IMR-90 (cell line): Measurements from ENCODE around the gene VPS26C. TPM values are rescaled to one million over a fixed set of nuclear protein-coding genes. Genes with fewer than 3 reads are reported as not detected.

Source experiments
- ATAC-seq: fragments of 200-7000 bp; cut with Tn5 transposase; 2 replicates; pipeline ENCODE4 v1.9.1; 2020; ENCODE audit warnings: low read depth, mild to moderate bottlenecking, moderate library complexity
- BruUV-seq: library from RNA; stranded (reverse); fragments of 400-500 nt; replicated peaks from 2 replicates; lab custom pipeline; 2021; lab: Mats Ljungman, UMichigan
- CTCF ChIA-PET: fragments of 300-600 bp; formaldehyde crosslinking; extraction: SDS; loops from one replicate; lab custom pipeline; 2021; ENCODE audit warnings: antibody characterized with exemption; lab: Yijun Ruan, JAX
- POLR2A ChIA-PET: fragments of 300-600 bp; sonication (Branson Sonifier 250); formaldehyde crosslinking; loops from one replicate; lab custom pipeline; 2022; ENCODE audit warnings: antibody characterized with exemption; ENCODE audit not compliant: unreplicated experiment; lab: Charles Lee
- DNase-seq: peaks from one replicate; pipeline ENCODE4 v3.0.0; 2013
- H2AFZ ChIP-seq: replicated peaks from 2 replicates; pipeline ENCODE3; 2013; ENCODE audit warnings: low read length, mild to moderate bottlenecking; ENCODE audit not compliant: poor library complexity
- H2AK5ac ChIP-seq: 2 replicates; pipeline ENCODE4 v1.6.1; 2013; ENCODE audit warnings: low read depth, low read length, inconsistent platforms
- H2AK9ac ChIP-seq: replicated peaks from 2 replicates; pipeline ENCODE3; 2013; ENCODE audit warnings: mild to moderate bottlenecking, low read depth, low read length, moderate library complexity; ENCODE audit not compliant: poor library complexity
- H2BK120ac ChIP-seq: 2 replicates; pipeline ENCODE4 v1.6.1; 2013; ENCODE audit warnings: low read depth, low read length, inconsistent platforms
- H2BK15ac ChIP-seq: 3 replicates; pipeline ENCODE4 v1.6.1; 2013; ENCODE audit warnings: low read depth, low read length, inconsistent platforms
- H2BK20ac ChIP-seq: 2 replicates; pipeline ENCODE4 v1.6.1; 2013; ENCODE audit warnings: low read depth, mild to moderate bottlenecking, inconsistent platforms, low read length, moderate library complexity
- H2BK5ac ChIP-seq: 2 replicates; pipeline ENCODE4 v1.6.1; 2013; ENCODE audit warnings: mild to moderate bottlenecking, low read depth, low read length, inconsistent platforms; ENCODE audit not compliant: poor library complexity, severe bottlenecking
- H3K14ac ChIP-seq: replicated peaks from 2 replicates; pipeline ENCODE4 v1.6.1; 2013; ENCODE audit warnings: low read depth, low read length, inconsistent platforms
- H3K18ac ChIP-seq: 2 replicates; pipeline ENCODE4 v1.6.1; 2013; ENCODE audit warnings: low read depth, low read length, control low read depth
- H3K23ac ChIP-seq: 2 replicates; pipeline ENCODE4 v1.6.1; 2013; ENCODE audit warnings: low read depth, low read length, inconsistent platforms
- H3K27ac ChIP-seq: 2 replicates; pipeline ENCODE4 v1.5.1; 2013; ENCODE audit warnings: mild to moderate bottlenecking, control low read depth, low read length; ENCODE audit not compliant: insufficient read depth
- H3K27me3 ChIP-seq: 2 replicates; pipeline ENCODE4 v1.6.1; 2013; ENCODE audit warnings: low read length; ENCODE audit not compliant: control insufficient read depth, insufficient read depth
- H3K36me3 ChIP-seq: 2 replicates; pipeline ENCODE4 v1.6.1; 2013; ENCODE audit warnings: low read length, mixed read lengths; ENCODE audit not compliant: control insufficient read depth, insufficient read depth
- H3K4ac ChIP-seq: 2 replicates; pipeline ENCODE4 v1.6.1; 2013; ENCODE audit warnings: low read depth, low read length, inconsistent platforms
- H3K4me1 ChIP-seq: 2 replicates; pipeline ENCODE4 v1.6.1; 2013; ENCODE audit warnings: low read length, mixed read lengths; ENCODE audit not compliant: control insufficient read depth, insufficient read depth
- H3K4me2 ChIP-seq: 2 replicates; pipeline ENCODE4 v1.6.1; 2013; ENCODE audit warnings: low read depth, mild to moderate bottlenecking, control low read depth, low read length, moderate library complexity
- H3K4me3 ChIP-seq: 2 replicates; pipeline ENCODE4 v1.5.1; 2013; ENCODE audit warnings: low read depth, mild to moderate bottlenecking, control low read depth, low read length, moderate library complexity; ENCODE audit not compliant: insufficient read depth
- H3K56ac ChIP-seq: 2 replicates; pipeline ENCODE4 v1.6.1; 2013; ENCODE audit warnings: low read length, inconsistent platforms; ENCODE audit not compliant: insufficient read depth; ENCODE audit errors: extremely low read depth
- H3K79me1 ChIP-seq, 2 experiments: 2 replicates each; pipeline ENCODE4 v1.6.1; 2013; ENCODE audit warnings: low read length in 2 of 2, inconsistent platforms in 1 of 2, low read depth in 1 of 2
- H3K9ac ChIP-seq: 2 replicates; pipeline ENCODE4 v1.6.1; 2013; ENCODE audit warnings: low read depth, low read length, control low read depth
- H3K9me1 ChIP-seq: 2 replicates; pipeline ENCODE4 v1.6.1; 2013; ENCODE audit warnings: low read length, inconsistent platforms; ENCODE audit not compliant: insufficient read depth
- H3K9me3 ChIP-seq: 2 replicates; pipeline ENCODE4 v1.6.1; 2013; ENCODE audit warnings: low read length; ENCODE audit not compliant: control insufficient read depth, insufficient read depth
- H4K20me1 ChIP-seq: 2 replicates; pipeline ENCODE4 v1.6.1; 2013; ENCODE audit warnings: low read length, inconsistent platforms; ENCODE audit not compliant: insufficient read depth
- H4K5ac ChIP-seq: 2 replicates; pipeline ENCODE4 v1.6.1; 2013; ENCODE audit warnings: mild to moderate bottlenecking, low read depth, low read length, control low read depth
- H4K8ac ChIP-seq, 2 experiments: 2 replicates each; pipeline ENCODE4 v1.6.1; 2013; ENCODE audit warnings: low read depth in 2 of 2, low read length in 2 of 2, control low read depth in 1 of 2, inconsistent platforms in 1 of 2
- H4K91ac ChIP-seq: 2 replicates; pipeline ENCODE4 v1.6.1; 2013; ENCODE audit warnings: low read depth, low read length, inconsistent platforms; ENCODE audit not compliant: insufficient read depth
- CEBPB ChIP-seq: IDR thresholded peaks from 2 replicates; pipeline ENCODE4 v1.6.1; 2012; ENCODE audit warnings: low read depth, low read length, improper control_type of control experiment
- RAD21 ChIP-seq: IDR thresholded peaks from 2 replicates; pipeline ENCODE4 v1.6.1; 2012; ENCODE audit warnings: low read length, improper control_type of control experiment
- RCOR1 ChIP-seq: IDR thresholded peaks from 2 replicates; pipeline ENCODE4 v1.6.1; 2012; ENCODE audit warnings: mild to moderate bottlenecking, low read length, improper control_type of control experiment; ENCODE audit not compliant: insufficient replicate concordance
- SMC3 ChIP-seq: fragments of 150-350 bp; IDR thresholded peaks from 2 replicates; pipeline ENCODE4 v1.6.1; 2016; ENCODE audit warnings: low read depth, mild to moderate bottlenecking, antibody characterized with exemption, low read length, moderate library complexity
- WGBS, 2 experiments: methylation state at CpG; one replicate each; pipeline versions ENCODE4 v1.1.5 to v1.1.7; 2013; ENCODE audit warnings: missing lambda C conversion rate in 2 of 2; ENCODE audit not compliant: insufficient read length in 1 of 2; ENCODE audit errors: extremely low coverage in 2 of 2; 5-methylcytosine and 5-hydroxymethylcytosine counted together
- dilution Hi-C: fragments of 300-500 bp; cut with HindIII; formaldehyde crosslinking; loops from one replicate; pipeline ENCODE4 v1.14.3; 2018; ENCODE audit warnings: low sequenced_read_pairs; ENCODE audit not compliant: unreplicated experiment
- in situ Hi-C: fragments of 300-500 bp; cut with MboI; formaldehyde crosslinking; loops from 3 replicates; pipeline ENCODE4 v1.14.3; 2019; ENCODE audit warnings: low sequenced_read_pairs, inconsistent platforms, mixed read lengths
- intact Hi-C: fragments of 100-400 bp; cut with micrococcal nuclease; formaldehyde crosslinking; loops from 2 replicates; pipeline ENCODE4 v1.10.0; 2022
- polyA plus RNA-seq, 3 experiments: library from polyadenylated mRNA; depleted of rRNA; stranded (reverse); fragments of >200 nt; gene quantifications; 2 replicates each; pipeline ENCODE4 v1.2.3, GENCODE V29; 2012; ENCODE audit warnings: low replicate concordance in 1 of 3
- total RNA-seq: library from RNA; depleted of rRNA; stranded (reverse); fragments of >200 nt; gene quantifications from 2 replicates; pipeline ENCODE4 v1.2.3, GENCODE V29; 2012

Gene VPS26C
- total and polyA plus RNA-seq, 2 of the 4 experiments (the other 2 are of a cell fraction) = 30.0 to 36.6 TPM

DNA sequence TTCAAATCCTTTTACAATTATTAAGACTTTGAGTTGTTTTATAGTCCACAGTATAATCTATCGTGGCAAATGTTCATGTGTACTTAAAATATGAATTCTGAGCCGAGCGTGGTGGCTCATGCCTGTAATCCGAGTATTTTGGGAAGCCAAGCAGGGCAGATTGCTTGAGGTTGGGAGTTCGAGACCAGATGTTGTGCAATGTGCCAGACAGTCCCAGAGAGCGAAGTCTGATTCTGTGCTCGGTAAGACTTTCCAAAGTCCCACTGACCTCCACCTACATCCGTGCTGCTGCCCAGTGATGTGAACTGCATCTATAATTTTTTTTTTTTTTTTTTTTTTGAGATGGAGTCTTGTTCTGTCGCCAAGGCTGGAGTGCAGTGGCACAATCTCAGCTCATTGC lies 52.2 kb downstream of the VPS26C start:
- DNase-seq (no peak), ATAC-seq (no peak)
- Histone ChIP-seq H3K4me2 (no peak overlapping the region), H4K5ac (no peak overlapping the region), H3K27ac (no peak overlapping the region), H2BK5ac (no peak overlapping the region), H4K20me1 (no peaks in the 10 kb centered on the region), H2AFZ (no peak overlapping the region), H2BK120ac (no peak overlapping the region), H4K91ac (no peak overlapping the region), H3K9ac (no peak overlapping the region), H3K4me1 (no peaks in the 10 kb centered on the region; the same call in 1 of the 2 replicates), H3K79me1 (peaks cover 0 to 4% of the 10 kb centered on the region in 2 experiments; a peak in 2 of 4 replicates), H2BK20ac (no peak overlapping the region), H3K36me3 (no peaks in the 10 kb centered on the region), H3K4ac (no peak overlapping the region), H2BK15ac (no peak overlapping the region), H3K56ac (no peak overlapping the region), H2AK5ac (no peak overlapping the region), H3K23ac (no peak overlapping the region), H2AK9ac (no peak overlapping the region), H3K4me3 (no peak overlapping the region), H3K14ac (no peak overlapping the region), H3K27me3 (no peaks in the 10 kb centered on the region), H3K9me1 (peaks cover 2% of the 10 kb centered on the region; the same call in 1 of the 2 replicates), H3K18ac (no peak overlapping the region), H4K8ac (no peak overlapping the region), H3K9me3 (no peaks in the 10 kb centered on the region)
- dilution Hi-C loops (no loop called here), in situ Hi-C loops (no loop called here), intact Hi-C loops (no loop called here)
- ChIA-PET POLR2A (no interaction called here), CTCF (no interaction called here)
- TF ChIP-seq CEBPB (peak; percentile 39; the same call in 1 of the 2 replicates), RAD21 (no peak), SMC3 (no peak), RCOR1 (no peak)
- no TSS peak for BruUV-seq
- no CpG with 5 or more reads among the region's 9 CpGs for WGBS, 2 experiments
